K562 (cell line): ENCODE data around the gene FRMPD1. TPM values are rescaled to one million over a fixed set of nuclear protein-coding genes. Genes with fewer than 3 reads are reported as not detected.

Experiments used
- ATAC-seq: fragments of 200-7000 bp; cut with Tn5 transposase; 3 replicates; pipeline ENCODE4 v1.9.1; 2020; ENCODE audit warnings: moderate library complexity
- BruUV-seq: library from RNA; stranded (reverse); fragments of 400-500 nt; replicated peaks from 2 replicates; lab custom pipeline; 2021; lab: Mats Ljungman, UMichigan
- CTCF ChIA-PET: fragments of 300-600 bp; formaldehyde crosslinking; extraction: SDS; loops from one replicate; lab custom pipeline; 2021; ENCODE audit warnings: low intra/inter-chr PET ratio; lab: Yijun Ruan, JAX
- POLR2A ChIA-PET: fragments of 300-600, 350-650 bp; sonication (Branson Sonifier 250); formaldehyde crosslinking; extraction: SDS; loops from one replicate; lab custom pipeline; 2021; ENCODE audit warnings: antibody characterized with exemption, inconsistent platforms; lab: Yijun Ruan, JAX
- DNase-seq, 4 experiments: peaks; one replicate each; pipeline versions ENCODE4 v3.0.0 to v3.0.0-alpha.2; 2011 to 2018; ENCODE audit warnings: low spot score in 3 of 4, mixed read lengths in 3 of 4; ENCODE audit errors: extremely low read depth in 1 of 4
- FAIRE-seq: peaks from 2 replicates; lab custom pipeline; 2011; peaks lifted over from hg19 to GRCh38; lab: Jason Lieb, UNC
- H2AFZ ChIP-seq: 2 replicates; pipeline ENCODE4 v1.6.0; 2011; ENCODE audit warnings: low read depth, low read length, control low read depth, inconsistent platforms
- H3K27ac ChIP-seq: fragments of 200-600 bp; 3 replicates; pipeline ENCODE4 v1.8.0; 2011; ENCODE audit warnings: low read depth, mild to moderate bottlenecking, control low read depth, inconsistent platforms, low read length, moderate library complexity, mixed read lengths; ENCODE audit errors: extremely low read depth
- H3K27me3 ChIP-seq, 2 experiments: fragments of 300-600 bp in 1 of 2; 2 replicates in 1 of 2; 3 replicates in 1 of 2; pipeline versions ENCODE4 v1.6.0 to v1.8.0; 2011; ENCODE audit warnings: inconsistent platforms in 2 of 2, low read length in 2 of 2, mild to moderate bottlenecking in 1 of 2, mixed read lengths in 1 of 2, moderate library complexity in 1 of 2; ENCODE audit not compliant: control insufficient read depth in 2 of 2, insufficient read depth in 2 of 2
- H3K36me3 ChIP-seq: fragments of 300-600 bp; 3 replicates; pipeline ENCODE4 v1.8.0; 2011; ENCODE audit warnings: mild to moderate bottlenecking, low read length, inconsistent platforms; ENCODE audit not compliant: control insufficient read depth, insufficient read depth
- H3K4me1 ChIP-seq, 2 experiments: fragments of 200-600 bp in 1 of 2; replicated peaks in 1 of 2; 2 replicates in 1 of 2; 3 replicates in 1 of 2; pipeline versions ENCODE4 v1.5.1 to v1.8.0; 2011; ENCODE audit warnings: inconsistent platforms in 2 of 2, low read length in 2 of 2, mild to moderate bottlenecking in 1 of 2, mixed read lengths in 1 of 2, moderate library complexity in 1 of 2; ENCODE audit not compliant: control insufficient read depth in 2 of 2, insufficient read depth in 2 of 2
- H3K4me2 ChIP-seq: 2 replicates; pipeline ENCODE4 v1.6.1; 2011; ENCODE audit warnings: low read length, control low read depth, inconsistent platforms, mixed read lengths; ENCODE audit not compliant: insufficient read depth
- H3K4me3 ChIP-seq: fragments of 200-600 bp; sonication (generic), shearing (Covaris generic); 2 replicates; pipeline ENCODE4 v1.5.1; 2016; ENCODE audit warnings: control low read depth, inconsistent platforms
- H3K79me2 ChIP-seq: fragments of 200-600 bp; 3 replicates; pipeline ENCODE4 v1.8.0; 2011; ENCODE audit warnings: low read length, inconsistent platforms; ENCODE audit not compliant: control insufficient read depth, insufficient read depth
- H3K9ac ChIP-seq, 2 experiments: 2 replicates each; pipeline versions ENCODE4 v1.6.0 to v1.6.1; 2011; ENCODE audit warnings: low read depth in 2 of 2, low read length in 2 of 2, control low read depth in 1 of 2, inconsistent platforms in 1 of 2, mild to moderate bottlenecking in 1 of 2, mixed read lengths in 1 of 2; ENCODE audit not compliant: insufficient read depth in 1 of 2
- H3K9me1 ChIP-seq: one replicate; pipeline ENCODE4 v1.6.0; 2011; ENCODE audit warnings: inconsistent platforms, mild to moderate bottlenecking, low read length, moderate library complexity; ENCODE audit not compliant: control insufficient read depth, insufficient read depth
- H3K9me3 ChIP-seq: replicated peaks from 2 replicates; pipeline ENCODE4 v1.5.1; 2011; ENCODE audit warnings: low read depth, low read length, inconsistent platforms; ENCODE audit not compliant: control insufficient read depth, insufficient read depth
- H4K20me1 ChIP-seq: replicated peaks from 2 replicates; pipeline ENCODE4 v1.6.1; 2011; ENCODE audit warnings: low read length, inconsistent platforms, mixed read lengths; ENCODE audit not compliant: control insufficient read depth, insufficient read depth
- CHD2 ChIP-seq: IDR thresholded peaks from 2 replicates; pipeline ENCODE4 v1.6.1; 2011; ENCODE audit warnings: low read depth, low read length
- NR3C1 ChIP-seq: sonication (generic); formaldehyde crosslinking; IDR thresholded peaks from 2 replicates; pipeline ENCODE4 v1.8.1; 2022; ENCODE audit warnings: missing genetic modification reagents
- RCOR1 ChIP-seq, 2 experiments: IDR thresholded peaks; 2 replicates each; pipeline ENCODE4 v1.6.1; 2012; ENCODE audit warnings: low read depth in 2 of 2, low read length in 2 of 2, borderline replicate concordance in 1 of 2, improper control_type of control experiment in 1 of 2
- TCF3 ChIP-seq: sonication (generic); formaldehyde crosslinking; IDR thresholded peaks from 2 replicates; pipeline ENCODE4 v1.4.0; 2020; ENCODE audit warnings: mild to moderate bottlenecking, missing genetic modification reagents
- WGBS: fragments of 100-300 bp; shearing (Covaris generic); methylation state at CpG from one replicate; pipeline ENCODE4 v1.1.6; 2016; ENCODE audit warnings: low coverage, mixed read lengths; ENCODE audit not compliant: insufficient coverage; ENCODE audit errors: missing lambda C conversion rate; 5-methylcytosine and 5-hydroxymethylcytosine counted together
- in situ Hi-C: fragments of 300-500 bp; cut with MboI; formaldehyde crosslinking; loops from 4 replicates; pipeline ENCODE4 v1.15.0; 2018; ENCODE audit warnings: inconsistent platforms, mixed read lengths
- intact Hi-C: fragments of 100-400 bp; cut with micrococcal nuclease; formaldehyde crosslinking; loops from 2 replicates; pipeline ENCODE4 v1.14.2; 2022
- polyA plus RNA-seq, 8 experiments: library from polyadenylated mRNA; depleted of rRNA in 4 of 8; stranded (reverse) in 5 of 8; unstranded in 3 of 8; fragments of >200 nt; fragmentation: Nextera tagmentation in 2 of 8; fragmentation: Illumina TruSeq in 1 of 8; extraction: Ambion mirVana in 2 of 8; extraction: Trizol in 1 of 8; gene quantifications; 2 replicates each; pipeline versions ENCODE4 v1.2.1 to v1.2.3, GENCODE V29; 2011 to 2014; ENCODE audit warnings: inconsistent platforms in 1 of 8, missing spikeins in 1 of 8
- total RNA-seq, 7 experiments: library from RNA; depleted of rRNA in 6 of 7; stranded (reverse); fragments of >200 nt in 6 of 7; fragmentation: Illumina TruSeq in 2 of 7; extraction: Trizol in 2 of 7; gene quantifications; 2 replicates each; pipeline versions ENCODE4 v1.2.1 to v1.2.3, GENCODE V29; 2011 to 2021; ENCODE audit warnings: low replicate concordance in 1 of 7
- TF ChIP-seq, protein P1 (sequence below): fragments of 450-650 bp; formaldehyde crosslinking; IDR thresholded peaks from 2 replicates; pipeline ENCODE4 v1.4.0; 2020; ENCODE audit warnings: mild to moderate bottlenecking, mixed read lengths
- TF ChIP-seq, protein P2 (sequence below): fragments of 150-350 bp; IDR thresholded peaks from 2 replicates; pipeline ENCODE4 v1.6.1; 2014; ENCODE audit warnings: low read depth, mild to moderate bottlenecking, low read length, borderline replicate concordance

The FRMPD1 gene
- total and polyA plus RNA-seq, 9 of the 15 experiments (the other 6 are each of a cell fraction or from before 2014, with no cell fraction given): not detected

DNA sequence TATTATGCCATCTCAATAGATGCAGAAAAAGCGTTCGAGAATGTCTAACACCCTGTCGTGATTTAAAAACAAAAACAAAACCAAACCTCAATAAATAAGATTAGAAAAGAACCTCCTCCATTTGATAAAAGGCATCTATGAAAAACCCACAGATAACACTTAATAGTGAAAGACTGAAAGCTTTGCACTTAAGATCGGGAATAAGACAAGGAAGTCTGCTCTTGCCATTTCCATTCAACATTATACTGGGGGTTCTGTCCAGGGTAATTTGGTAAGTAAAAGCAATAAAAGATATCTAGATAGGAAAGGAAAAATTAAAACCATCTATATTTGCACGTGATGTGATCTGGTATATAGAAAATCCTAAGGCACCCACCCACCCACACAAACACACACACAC lies 141.4 kb downstream of the FRMPD1 start:
- ATAC-seq: no peak
- Histone ChIP-seq H4K20me1 (no peaks in the 10 kb centered on the region), H3K9me1 (no peaks in the 10 kb centered on the region), H3K9ac (no peak overlapping the region), H3K4me1 (peaks cover 4 to 7% of the 10 kb centered on the region in 2 experiments; a peak in 4 of 5 replicates), H3K27ac (no peak overlapping the region), H3K36me3 (no peaks in the 10 kb centered on the region), H2AFZ (no peak overlapping the region), H3K27me3 (no peaks in the 10 kb centered on the region), H3K79me2 (no peaks in the 10 kb centered on the region), H3K4me2 (no peak overlapping the region), H3K9me3 (no peaks in the 10 kb centered on the region), H3K4me3 (no peak overlapping the region)
- in situ Hi-C loops: no loop called here
- ChIA-PET CTCF (no interaction called here), POLR2A (no interaction called here)
- DNase-seq: no peak
- BruUV-seq: no TSS peak
- intact Hi-C loops: no loop called here
- no peak for TF ChIP-seq NR3C1 (CRISPR knock-in tag)
- TF ChIP-seq, protein P1, sequence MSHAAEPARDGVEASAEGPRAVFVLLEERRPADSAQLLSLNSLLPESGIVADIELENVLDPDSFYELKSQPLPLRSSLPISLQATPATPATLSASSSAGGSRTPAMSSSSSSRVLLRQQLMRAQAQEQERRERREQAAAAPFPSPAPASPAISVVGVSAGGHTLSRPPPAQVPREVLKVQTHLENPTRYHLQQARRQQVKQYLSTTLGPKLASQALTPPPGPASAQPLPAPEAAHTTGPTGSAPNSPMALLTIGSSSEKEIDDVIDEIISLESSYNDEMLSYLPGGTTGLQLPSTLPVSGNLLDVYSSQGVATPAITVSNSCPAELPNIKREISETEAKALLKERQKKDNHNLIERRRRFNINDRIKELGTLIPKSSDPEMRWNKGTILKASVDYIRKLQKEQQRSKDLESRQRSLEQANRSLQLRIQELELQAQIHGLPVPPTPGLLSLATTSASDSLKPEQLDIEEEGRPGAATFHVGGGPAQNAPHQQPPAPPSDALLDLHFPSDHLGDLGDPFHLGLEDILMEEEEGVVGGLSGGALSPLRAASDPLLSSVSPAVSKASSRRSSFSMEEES: no peak
- TF ChIP-seq CHD2: no peak
- TF ChIP-seq, protein P2, sequence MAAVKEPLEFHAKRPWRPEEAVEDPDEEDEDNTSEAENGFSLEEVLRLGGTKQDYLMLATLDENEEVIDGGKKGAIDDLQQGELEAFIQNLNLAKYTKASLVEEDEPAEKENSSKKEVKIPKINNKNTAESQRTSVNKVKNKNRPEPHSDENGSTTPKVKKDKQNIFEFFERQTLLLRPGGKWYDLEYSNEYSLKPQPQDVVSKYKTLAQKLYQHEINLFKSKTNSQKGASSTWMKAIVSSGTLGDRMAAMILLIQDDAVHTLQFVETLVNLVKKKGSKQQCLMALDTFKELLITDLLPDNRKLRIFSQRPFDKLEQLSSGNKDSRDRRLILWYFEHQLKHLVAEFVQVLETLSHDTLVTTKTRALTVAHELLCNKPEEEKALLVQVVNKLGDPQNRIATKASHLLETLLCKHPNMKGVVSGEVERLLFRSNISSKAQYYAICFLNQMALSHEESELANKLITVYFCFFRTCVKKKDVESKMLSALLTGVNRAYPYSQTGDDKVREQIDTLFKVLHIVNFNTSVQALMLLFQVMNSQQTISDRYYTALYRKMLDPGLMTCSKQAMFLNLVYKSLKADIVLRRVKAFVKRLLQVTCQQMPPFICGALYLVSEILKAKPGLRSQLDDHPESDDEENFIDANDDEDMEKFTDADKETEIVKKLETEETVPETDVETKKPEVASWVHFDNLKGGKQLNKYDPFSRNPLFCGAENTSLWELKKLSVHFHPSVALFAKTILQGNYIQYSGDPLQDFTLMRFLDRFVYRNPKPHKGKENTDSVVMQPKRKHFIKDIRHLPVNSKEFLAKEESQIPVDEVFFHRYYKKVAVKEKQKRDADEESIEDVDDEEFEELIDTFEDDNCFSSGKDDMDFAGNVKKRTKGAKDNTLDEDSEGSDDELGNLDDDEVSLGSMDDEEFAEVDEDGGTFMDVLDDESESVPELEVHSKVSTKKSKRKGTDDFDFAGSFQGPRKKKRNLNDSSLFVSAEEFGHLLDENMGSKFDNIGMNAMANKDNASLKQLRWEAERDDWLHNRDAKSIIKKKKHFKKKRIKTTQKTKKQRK: no peak
- TF ChIP-seq TCF3 (CRISPR knock-in tag): no peak
- TF ChIP-seq RCOR1 (IDR thresholded peaks at IDR 0.05; ENCODE audit: borderline replicate concordance in 1 of 2, low read depth in 2 of 2, low read length in 2 of 2): no peak
- no peak for FAIRE-seq
- WGBS: 64% methylated on average over 5 of the region's 5 CpGs
